NCI-H2227 treated with DMSO at 0.1 percent for 48 hours (cell line): Measurements from ENCODE around the gene SYP.
A peak's percentile ranks its signal among the peaks of the same experiment; 100 is the strongest.

ENCODE experiments used
- DNase-seq: peaks from one replicate; lab custom pipeline; 2025; lab: John Stamatoyannopoulos, UW

SYP gene

DNA sequence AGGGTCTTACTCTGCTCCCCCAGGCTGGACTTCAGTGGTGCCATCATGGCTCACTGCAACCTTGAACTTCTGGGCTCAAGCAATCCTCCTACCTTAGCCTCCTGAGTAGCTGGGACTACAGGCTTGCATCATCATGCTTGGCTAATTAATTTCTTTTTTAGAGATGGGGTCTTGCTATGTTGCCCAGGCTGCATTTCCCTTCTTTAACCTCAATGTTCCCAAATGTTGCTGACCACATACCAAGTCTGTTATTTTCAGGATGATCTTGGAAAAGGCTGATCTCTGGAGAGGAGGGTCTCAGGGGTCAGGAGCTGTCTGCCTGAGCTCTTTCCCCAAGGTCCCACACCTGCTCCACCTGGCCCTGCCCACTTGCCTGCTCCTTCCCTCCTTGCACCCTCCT is 20.1 kb upstream of the SYP start:
- no peak for DNase-seq

DNA sequence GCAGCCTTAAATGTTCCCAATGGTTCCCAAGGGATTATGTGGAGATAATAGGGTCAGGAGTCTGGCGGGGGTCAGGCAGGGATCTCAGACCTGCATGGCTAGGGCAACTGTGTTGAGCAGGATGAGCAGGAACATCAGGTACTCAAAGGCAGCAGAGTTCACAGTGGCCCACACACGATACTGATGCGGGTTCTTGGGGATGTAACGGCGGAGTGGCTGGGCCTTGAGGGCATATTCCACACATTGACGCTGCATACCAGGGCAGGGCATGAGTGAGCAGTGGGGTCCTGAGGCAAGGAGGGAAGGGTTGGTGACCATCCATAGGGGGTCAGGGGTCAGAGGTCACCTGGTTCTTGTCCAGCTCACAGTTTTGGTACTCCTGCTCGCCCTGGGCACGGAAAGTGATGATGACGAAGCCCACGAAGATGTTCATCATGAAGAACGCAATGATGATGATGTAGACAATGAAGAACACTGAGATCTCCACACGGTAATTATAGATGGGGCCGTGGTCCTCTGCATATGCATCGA is 15.1 kb upstream of the SYP start:
- DNase-seq, result no peak

- no peak for DNase-seq
Observed at GRCh38 chrX:49214416-49214815, 14.4 kb upstream of the SYP start.

DNA sequence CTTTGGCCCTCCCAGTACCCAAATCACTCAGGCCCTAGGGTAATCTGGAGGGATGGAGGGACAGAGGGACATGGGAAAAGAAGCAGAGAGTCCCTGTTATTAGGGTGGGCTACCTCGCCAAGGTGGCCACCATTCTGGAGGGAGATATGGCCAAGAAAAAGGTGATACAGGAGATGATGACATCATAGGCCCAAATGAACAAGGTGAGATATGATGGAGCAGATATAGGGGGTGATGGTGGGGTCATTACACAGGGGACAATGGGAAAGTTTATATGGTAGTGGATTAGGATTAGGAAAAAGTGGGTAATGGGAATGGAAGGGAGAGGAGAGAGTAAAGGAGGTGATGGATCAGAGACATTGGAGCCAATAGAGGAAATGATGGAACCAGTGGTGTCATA is 12.9 kb upstream of the SYP start:
- no peak for DNase-seq

DNA sequence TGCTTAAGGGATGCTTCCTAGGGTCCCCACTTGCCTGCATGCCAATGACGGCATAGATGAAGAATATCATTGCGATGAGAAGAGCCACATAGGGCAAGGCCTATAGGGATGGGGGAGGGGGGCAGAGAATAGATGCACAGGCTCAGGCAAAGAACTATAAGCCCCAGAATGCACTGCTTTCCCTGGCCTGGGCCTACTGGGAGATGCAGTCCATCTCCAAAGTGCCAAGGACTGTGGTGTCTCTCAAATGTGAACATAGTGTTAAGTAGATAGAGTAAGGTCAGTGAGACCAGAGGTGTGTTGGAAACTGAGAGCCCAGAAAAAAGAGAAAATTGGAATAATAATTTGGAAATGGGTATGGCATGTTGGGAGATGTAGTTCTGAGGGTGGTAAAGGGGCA is 12.2 kb upstream of the SYP start:
- DNase-seq, result no peak

- no peak for DNase-seq
Observed at GRCh38 chrX:49211074-49211473, 11.1 kb upstream of the SYP start.

DNA sequence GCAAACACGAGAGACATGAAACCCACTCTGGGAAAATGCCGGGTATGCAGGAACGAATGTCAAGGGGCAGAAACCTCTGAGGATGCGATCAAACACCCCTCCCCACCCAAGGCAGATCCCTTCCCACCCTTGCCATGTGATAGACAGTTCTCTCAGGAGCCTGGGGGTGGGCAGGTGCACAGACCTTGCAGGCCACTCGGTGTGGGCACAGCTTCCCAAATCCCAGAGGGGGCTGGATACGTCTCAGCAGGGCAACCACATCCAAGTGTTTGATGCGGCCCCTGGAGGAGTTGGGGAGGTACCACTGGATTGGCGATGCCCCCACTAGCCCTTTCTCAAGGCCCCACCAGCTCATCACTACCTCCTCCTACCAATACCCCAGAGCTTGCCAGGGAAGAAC is 10.4 kb upstream of the SYP start:
- no peak for DNase-seq

DNA sequence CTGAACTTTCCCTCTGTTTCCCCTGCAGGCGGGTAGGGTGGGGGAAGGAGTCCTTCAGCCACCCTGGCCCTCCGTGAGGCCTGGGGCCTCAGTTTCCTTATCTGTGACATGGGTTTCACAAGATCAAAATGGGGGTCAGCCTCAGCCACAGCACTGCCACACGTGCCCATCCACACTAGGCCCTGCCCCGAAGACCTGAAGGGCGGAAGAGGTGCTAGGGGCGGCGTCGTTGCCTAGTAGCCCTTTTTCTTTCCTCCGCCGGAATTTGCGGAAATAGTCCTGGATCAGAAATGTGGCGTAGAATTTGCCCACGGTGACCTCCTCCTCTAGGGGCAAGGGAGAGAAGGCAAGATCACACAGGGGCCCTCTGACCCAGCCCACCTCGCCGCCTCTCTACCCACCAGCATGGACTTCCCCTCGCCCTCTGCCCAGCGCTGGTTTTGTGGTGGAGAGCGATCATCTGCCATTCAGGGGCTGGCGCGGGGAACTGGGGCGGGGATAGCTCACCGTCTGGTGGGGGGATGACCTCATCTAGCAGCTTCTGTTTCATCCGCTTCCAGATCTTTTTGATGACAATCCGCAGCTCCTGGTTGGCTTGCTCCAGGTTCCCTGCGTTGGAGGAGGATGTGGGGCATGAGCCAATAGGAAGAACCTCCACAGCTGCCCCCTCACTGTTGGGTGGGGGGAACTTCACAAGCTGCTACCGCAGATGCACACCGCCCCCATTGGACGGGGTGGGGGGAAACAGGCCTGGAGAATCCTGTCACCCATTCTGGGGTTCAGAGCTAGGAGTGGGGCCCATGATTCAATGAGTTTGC is 9.7 kb upstream of the SYP start:
- no peak for DNase-seq

- no peak for DNase-seq
Observed at GRCh38 chrX:49208399-49208798, 8.4 kb upstream of the SYP start.

GRCh38 chrX:49206543-49206942 is 6.5 kb upstream of the SYP start:
- no peak for DNase-seq

DNA sequence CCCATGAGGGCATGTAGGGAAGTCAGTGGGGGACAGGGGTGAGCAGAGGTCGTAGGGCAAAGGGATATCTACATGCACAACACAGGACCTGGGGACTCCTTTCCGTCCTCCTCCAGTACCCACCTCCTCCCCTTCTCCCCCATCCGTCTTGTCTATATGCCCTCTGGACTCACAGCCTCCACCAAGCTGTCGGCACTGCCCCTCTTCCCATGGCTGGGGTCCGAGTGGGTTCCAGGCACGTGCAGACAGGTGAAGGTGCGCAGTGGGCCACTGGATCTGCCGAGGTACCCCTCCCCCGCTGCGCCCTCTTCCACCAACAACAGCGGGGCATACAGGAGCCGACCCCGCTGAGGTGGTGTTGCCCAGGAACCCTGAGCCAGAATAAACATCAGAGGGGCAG is 5.5 kb upstream of the SYP start:
- DNase-seq, result no peak

DNA sequence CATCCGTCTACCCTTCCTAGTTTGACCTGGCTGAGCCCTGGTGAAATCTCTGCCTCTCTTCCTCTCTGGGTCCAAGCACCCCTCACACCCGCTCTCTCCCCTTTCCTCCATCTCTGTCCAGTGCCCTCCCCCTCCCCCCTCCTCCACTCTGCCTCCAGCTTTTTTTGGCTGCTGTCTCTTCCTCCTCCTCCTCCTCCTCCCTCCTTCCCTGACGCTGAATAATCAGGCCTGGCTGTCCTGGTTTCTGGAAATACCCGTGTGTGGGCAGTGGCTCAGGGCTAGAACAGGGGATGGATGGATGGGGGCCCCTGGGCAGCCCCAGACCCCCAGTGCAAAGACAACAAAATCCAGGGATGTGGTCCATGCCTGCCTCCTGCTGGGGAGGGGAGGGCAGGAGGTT is 4.7 kb upstream of the SYP start:
- DNase-seq, result no peak

DNA sequence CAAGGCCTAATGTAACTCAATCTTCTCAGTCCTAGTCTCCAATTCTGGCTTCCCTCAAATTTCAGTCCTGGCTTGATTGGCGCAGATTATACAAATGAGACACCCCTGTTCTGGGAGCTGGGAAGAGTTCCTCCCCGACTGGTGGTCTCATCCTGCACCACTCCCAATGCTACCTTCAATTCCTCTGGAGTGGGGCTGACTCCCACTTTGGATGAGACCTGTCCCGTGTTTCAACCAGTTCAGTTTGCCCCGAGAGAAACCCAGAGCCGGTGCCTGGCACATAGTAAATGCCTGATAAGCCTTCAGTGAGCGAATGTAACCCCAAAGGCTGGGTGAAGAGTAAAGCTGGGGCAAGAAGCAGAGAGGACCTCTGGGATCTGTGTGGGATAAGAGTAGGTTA is 4.0 kb upstream of the SYP start:
- DNase-seq, result no peak

DNA sequence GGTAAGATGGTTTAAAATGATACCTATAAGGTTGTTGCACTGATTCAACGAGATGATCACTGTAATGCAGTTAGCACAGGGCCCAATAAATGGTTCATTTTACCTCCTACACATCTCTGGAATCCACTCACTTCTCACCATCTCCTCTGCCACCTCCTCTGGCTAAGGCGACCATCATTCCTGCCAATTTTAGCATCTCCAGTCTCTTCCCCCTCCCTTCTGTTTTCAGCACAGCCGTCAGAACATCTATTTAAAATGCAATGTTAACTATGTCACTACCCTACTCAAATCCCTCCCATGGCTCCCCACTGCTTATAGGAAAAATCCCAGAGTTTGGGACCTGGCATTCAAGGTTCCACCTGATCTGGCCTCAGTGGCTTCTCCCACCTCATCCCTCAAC is 3.5 kb upstream of the SYP start:
- DNase-seq, result no peak

DNA sequence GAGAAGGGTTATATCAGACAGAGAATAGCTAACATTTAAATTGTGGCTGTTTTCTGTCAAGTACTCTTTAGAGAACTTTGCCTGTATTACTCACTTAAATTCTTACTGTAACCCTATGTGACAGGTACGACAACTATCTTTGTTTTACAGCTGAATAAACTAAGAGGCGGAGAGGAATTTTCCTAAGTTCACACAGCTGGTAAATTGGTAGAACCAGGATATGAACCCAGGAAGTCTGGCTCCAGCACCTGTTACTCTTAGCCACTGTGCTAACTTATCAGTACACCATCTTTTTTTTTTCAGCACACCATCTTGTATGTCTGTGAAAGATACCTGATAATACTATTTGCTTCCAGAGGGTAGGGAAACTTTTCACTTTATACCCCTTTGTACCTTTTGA is 2.0 kb upstream of the SYP start:
- no peak for DNase-seq

- DNase-seq, result no peak
Observed at GRCh38 chrX:49199315-49199595, 738 bp downstream of the SYP start.

- DNase-seq, result no peak
Observed at GRCh38 chrX:49198540-49199314, 1.3 kb downstream of the SYP start.

DNA sequence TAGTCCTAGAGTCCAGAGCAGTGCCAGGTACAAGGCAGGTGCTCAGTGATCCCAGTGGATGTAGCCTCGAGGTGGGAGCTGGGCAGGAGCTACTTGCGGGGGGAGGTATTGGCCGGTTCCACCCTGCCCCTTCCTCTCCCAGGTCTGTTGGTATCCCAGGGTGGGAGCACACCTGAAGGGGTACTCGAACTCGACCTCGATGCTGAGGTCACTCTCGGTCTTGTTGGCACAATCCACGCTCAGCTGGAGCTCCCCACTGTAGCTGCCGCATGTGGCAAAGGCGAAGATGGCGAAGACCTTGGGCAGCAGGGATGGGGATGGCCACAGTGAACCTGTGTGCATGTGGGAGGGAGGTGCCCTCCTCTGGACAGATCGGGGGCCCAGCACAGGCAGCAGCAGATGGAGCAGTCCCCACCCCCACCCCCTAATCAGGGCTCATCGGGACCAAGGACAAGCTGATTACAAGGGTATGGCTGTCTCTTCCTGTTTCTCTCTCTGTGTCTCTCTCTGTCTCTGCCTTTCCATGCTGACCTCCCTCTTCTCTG is 2.4 kb downstream of the SYP start:
- no peak for DNase-seq

DNA sequence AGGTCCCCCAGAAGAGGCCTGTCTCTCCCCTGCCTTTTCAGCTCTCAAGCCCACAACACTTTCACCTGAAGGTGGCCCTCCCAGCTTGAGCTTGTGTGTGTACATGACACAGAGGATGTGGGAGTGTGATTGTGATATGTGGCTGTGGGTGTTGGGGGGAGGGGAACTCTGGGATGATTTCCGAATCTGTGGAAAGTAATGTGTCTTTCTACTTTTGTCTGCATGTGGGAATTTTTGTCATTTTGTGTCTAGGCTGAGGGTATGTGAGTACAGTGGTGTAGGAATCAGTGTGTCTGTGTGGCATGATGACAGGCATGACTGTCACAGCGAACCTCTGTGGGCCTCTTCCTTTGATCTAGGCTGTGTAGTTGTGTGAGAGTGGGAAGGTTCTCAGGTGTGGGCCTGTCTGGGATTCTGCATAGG is 6.4 kb downstream of the SYP start:
- no peak for DNase-seq

DNA sequence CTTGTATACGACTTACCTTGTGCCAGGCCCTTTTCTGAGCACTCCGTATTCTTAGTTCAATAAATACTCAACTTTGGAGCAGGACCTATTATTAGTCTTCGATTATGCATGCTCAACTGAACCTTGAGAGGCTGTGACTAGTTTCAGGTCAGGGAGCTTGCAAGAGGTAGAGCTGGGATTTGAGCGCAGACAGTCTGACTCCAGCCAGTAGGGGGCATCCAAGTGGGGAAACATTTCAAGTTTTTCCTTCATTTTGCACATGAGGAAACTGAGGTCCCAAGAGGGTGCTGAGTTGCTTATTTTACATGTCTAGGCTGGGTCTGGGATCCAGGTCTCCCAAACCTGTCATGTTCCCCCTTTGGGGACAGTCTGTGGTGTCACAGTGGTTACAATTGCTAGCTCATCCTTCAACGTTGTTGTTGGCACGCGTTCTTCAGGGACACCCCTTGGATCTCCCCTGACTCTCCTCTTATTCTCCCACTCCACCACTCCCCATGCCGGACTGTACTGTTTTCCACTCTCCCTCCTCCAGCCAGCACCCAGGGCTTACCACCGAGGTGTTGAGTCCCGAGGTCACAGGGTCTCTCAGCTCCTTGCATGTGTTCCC is 7.2 kb downstream of the SYP start:
- DNase-seq, result peak; percentile 31

DNA sequence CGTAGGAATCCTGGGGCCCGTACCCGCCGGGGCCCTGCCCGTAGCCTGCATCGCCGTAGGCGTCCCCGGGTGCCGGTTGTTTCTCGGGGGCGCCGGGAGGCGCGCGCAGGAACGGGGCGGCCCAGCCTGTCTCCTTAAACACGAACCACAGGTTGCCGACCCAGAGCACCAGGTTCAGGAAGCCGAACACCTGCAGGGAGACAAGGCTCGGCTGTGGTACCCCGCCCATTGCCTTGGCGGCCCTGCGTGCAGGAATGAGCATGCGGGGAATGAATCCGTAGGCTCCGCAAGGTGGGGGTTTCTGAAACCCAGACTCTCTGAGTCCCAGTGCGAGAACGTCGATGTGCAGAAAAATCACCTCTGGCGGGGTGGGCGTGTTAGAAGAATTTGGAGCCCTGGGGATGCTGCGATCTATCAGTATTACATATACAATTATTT is 8.4 kb downstream of the SYP start:
- peak; percentile 56 for DNase-seq

- peak; percentile 99 for DNase-seq
Observed at GRCh38 chrX:49190821-49191573, 9.0 kb downstream of the SYP start.
